Lung (tissue), 12 donors: ENCODE results near the gene CKAP5. TPM values are rescaled to one million over a fixed set of nuclear protein-coding genes. Genes with fewer than 3 reads are reported as not detected.

Source experiments
- ATAC-seq: fragments of 200-7000 bp; cut with Tn5 transposase; one replicate; pipeline ENCODE4 v1.9.1; 2020; ENCODE audit warnings: moderate number of reproducible peaks; ENCODE audit not compliant: insufficient read depth, low FRiP score
- DNase-seq, 3 donors: peaks; one replicate each; pipeline ENCODE4 v3.0.0-alpha.2; 2013 to 2017
- H3K27ac ChIP-seq, 2 donors: one replicate each; pipeline ENCODE4 v1.5.1; 2013; ENCODE audit warnings: mild to moderate bottlenecking in 2 of 2, moderate library complexity in 2 of 2, control low read depth in 1 of 2, inconsistent platforms in 1 of 2, low read depth in 1 of 2, low read length in 1 of 2
- H3K27me3 ChIP-seq, 3 donors: one replicate each; pipeline ENCODE4 v1.5.1; 2013; ENCODE audit warnings: low read length in 2 of 3; ENCODE audit not compliant: control insufficient read depth in 3 of 3, insufficient read depth in 3 of 3
- H3K36me3 ChIP-seq, 4 donors: one replicate each; pipeline ENCODE4 v1.5.1; 2013; ENCODE audit warnings: low read length in 4 of 4, mild to moderate bottlenecking in 1 of 4, moderate library complexity in 1 of 4; ENCODE audit not compliant: control insufficient read depth in 4 of 4, insufficient read depth in 4 of 4
- H3K4me1 ChIP-seq, 5 donors: one replicate each; pipeline ENCODE4 v1.5.1; 2013; ENCODE audit warnings: low read length in 5 of 5, mild to moderate bottlenecking in 2 of 5, moderate library complexity in 1 of 5; ENCODE audit not compliant: control insufficient read depth in 5 of 5, insufficient read depth in 5 of 5
- H3K4me3 ChIP-seq: one replicate; pipeline ENCODE4 v1.5.1; 2013; ENCODE audit warnings: mild to moderate bottlenecking, control low read depth, moderate library complexity
- H3K9ac ChIP-seq, 2 donors: one replicate each; pipeline ENCODE4 v1.5.1; 2013; ENCODE audit warnings: low read length in 2 of 2, control low read depth in 1 of 2; ENCODE audit not compliant: insufficient read depth in 1 of 2
- H3K9me3 ChIP-seq, 4 donors: one replicate each; pipeline ENCODE4 v1.5.1; 2013; ENCODE audit warnings: low read length in 3 of 4, mild to moderate bottlenecking in 1 of 4, moderate library complexity in 1 of 4; ENCODE audit not compliant: control insufficient read depth in 4 of 4, insufficient read depth in 3 of 4
- CTCF ChIP-seq: IDR thresholded peaks from 2 replicates; pipeline ENCODE4 v1.5.1; 2012; ENCODE audit warnings: mild to moderate bottlenecking; ENCODE audit errors: control extremely low read depth, extremely low read depth
- WGBS, 2 donors: extraction: QIAGEN DNeasy Blood & Tissue Kit; methylation state at CpG; one replicate each; pipeline ENCODE4 v1.1.7; 2013; 5-methylcytosine and 5-hydroxymethylcytosine counted together
- polyA plus RNA-seq, 2 donors: library from polyadenylated mRNA; stranded (reverse); fragments of 200-250 nt; gene quantifications; one replicate each; pipeline ENCODE4 v1.2.1, GENCODE V29; 2013
- total RNA-seq, 2 donors: library from RNA; depleted of rRNA in 1 of 2; stranded (reverse); fragments of >200 nt in 1 of 2; gene quantifications; one replicate each; pipeline ENCODE4 v1.2.1, GENCODE V29; 2014 to 2021
- donor health status: control.
- donor health status: control.
- donor health status: Bipolar disorder and iron deficiency.
- donor health status: healthy.
- donor health status: DM: yes; HTN: yes; CAD: no.

CKAP5 gene
- total and polyA plus RNA-seq, 4 donors, result 5.7 to 76.7 (median 32.2) TPM

- Histone ChIP-seq H3K9ac (no peak overlapping the region), H3K36me3 (no peaks in the 10 kb centered on the region), H3K27ac (no peak overlapping the region), H3K4me1 (peaks cover 0 to 2% (median 0%) of the 10 kb centered on the region in 5 donors), H3K4me3 (no peak overlapping the region), H3K27me3 (no peaks in the 10 kb centered on the region), H3K9me3 (no peaks in the 10 kb centered on the region)
- no peak for TF ChIP-seq CTCF
- no peak for ATAC-seq
- WGBS, 2 donors, result 52 to 82% methylated on average over 8 of the region's 8 CpGs
- DNase-seq, result no peak
Measured at GRCh38 chr11:46723359-46723680, 122.8 kb downstream of the CKAP5 start.

- no peak for ATAC-seq
- no peaks in the 10 kb centered on the region for H3K9me3 ChIP-seq
- H3K36me3 ChIP-seq, result no peaks in the 10 kb centered on the region
- H3K27ac ChIP-seq, result no peak overlapping the region
- no peaks in the 10 kb centered on the region for H3K27me3 ChIP-seq
- no peak for TF ChIP-seq CTCF
- H3K9ac ChIP-seq, result no peak overlapping the region
- H3K4me1 ChIP-seq, result peaks cover 0 to 5% (median 0%) of the 10 kb centered on the region in 5 donors
- 85 to 91% methylated on average over 11 of the region's 11 CpGs for WGBS, 2 donors
- no peak overlapping the region for H3K4me3 ChIP-seq
- DNase-seq, result no peak
Measured at GRCh38 chr11:46722566-46723358, 123.3 kb downstream of the CKAP5 start.

- 84% methylated on average over 6 of the region's 6 CpGs for WGBS, 2 donors
- Histone ChIP-seq H3K4me3 (no peak overlapping the region), H3K36me3 (no peaks in the 10 kb centered on the region), H3K27ac (no peak overlapping the region), H3K9me3 (no peaks in the 10 kb centered on the region), H3K9ac (no peak overlapping the region), H3K27me3 (no peaks in the 10 kb centered on the region), H3K4me1 (peaks cover 0 to 5% (median 0%) of the 10 kb centered on the region in 5 donors)
- no peak for ATAC-seq
- TF ChIP-seq CTCF, result no peak
- no peak for DNase-seq
Measured at GRCh38 chr11:46721286-46721685, 124.8 kb downstream of the CKAP5 start.
